ENCODE measurements around the gene ZFP3.
"Not testable (repeated sequence)": the region's sequence is repeated elsewhere in the genome, so short reads cannot be mapped to it uniquely, and the experiment has no call there.

Gene ZFP3

GRCh38 chr17:5138616-5139457, 60.6 kb downstream of the ZFP3 start:
- no peak for DNase-seq (ENCODE audit: low read depth in 2 of 2)

- no peak for DNase-seq (ENCODE audit: low read depth in 2 of 2)
These were observed 61.1 kb downstream of the ZFP3 start for GRCh38 chr17:5139458-5139732.

GRCh38 chr17:5142877-5143276, 64.6 kb downstream of the ZFP3 start:
- DNase-seq (ENCODE audit: low read depth in 2 of 2), result not testable (repeated sequence)
